ENCODE data around the gene SFRP4.
A peak's percentile ranks its signal among the peaks of the same experiment; 100 is the strongest.

Gene SFRP4

DNA sequence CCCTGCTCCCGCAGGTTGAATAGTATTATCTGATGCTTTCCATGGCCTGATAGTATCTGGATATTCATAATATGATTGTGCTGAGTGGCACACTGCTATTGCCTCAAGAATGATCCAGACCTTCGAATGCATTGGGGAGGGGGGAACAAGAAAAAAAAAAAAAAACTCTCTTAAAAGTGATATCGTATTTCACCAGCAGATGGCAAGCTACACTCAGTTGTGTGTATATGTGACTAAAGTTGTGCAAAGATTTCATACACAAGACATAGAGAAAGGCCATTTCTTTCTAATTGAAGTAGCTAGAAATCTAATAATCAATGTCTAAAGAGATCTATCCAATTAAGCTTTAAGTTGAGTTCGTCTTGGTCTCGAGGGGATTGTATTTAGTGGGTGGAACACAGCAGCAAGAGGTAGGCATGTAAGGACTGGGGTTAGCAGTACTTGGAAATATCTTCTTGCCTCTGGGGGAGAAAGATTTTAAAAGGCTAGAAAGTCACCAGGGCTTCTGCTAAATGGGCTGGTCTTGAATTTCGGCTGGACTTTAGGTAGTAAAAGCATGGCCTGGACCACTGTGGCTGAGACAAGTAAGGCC lies 15.3 kb downstream of the SFRP4 start:
- H3K4me2 ChIP-seq, result no peak overlapping the region
- H3K4me3 ChIP-seq, result no peak overlapping the region
- H3K36me3 ChIP-seq, result no peaks in the 10 kb centered on the region
- peak overlapping the region in 2 of 11 experiments; percentile 16 to 32; a peak in 1 of 22 replicates for H3K27ac ChIP-seq
- H3K9ac ChIP-seq, result no peak overlapping the region
- H4K20me1 ChIP-seq, result no peaks in the 10 kb centered on the region
- no peaks in the 10 kb centered on the region for H3K4me1 ChIP-seq
- no peaks in the 10 kb centered on the region for H3K27me3 ChIP-seq
- H3K9me3 ChIP-seq (replicated peaks in 1 of 11), result no peaks in the 10 kb centered on the region
- TF ChIP-seq Cebpa-rat (IDR thresholded peaks at IDR 0.05), result no peak

GRCh38 chr7:37899712-37900247 lies 16.8 kb downstream of the SFRP4 start:
- no peaks in the 10 kb centered on the region for H3K9me3 ChIP-seq (replicated peaks in 1 of 11)
- no peaks in the 10 kb centered on the region for H3K36me3 ChIP-seq
- no peak for TF ChIP-seq Cebpa-rat (IDR thresholded peaks at IDR 0.05)
- no peaks in the 10 kb centered on the region for H3K27me3 ChIP-seq
- no peaks in the 10 kb centered on the region for H4K20me1 ChIP-seq
- no peak overlapping the region for H3K4me3 ChIP-seq
- no peak overlapping the region for H3K4me2 ChIP-seq
- no peak overlapping the region for H3K9ac ChIP-seq
- no peaks in the 10 kb centered on the region for H3K4me1 ChIP-seq
- no peak overlapping the region for H3K27ac ChIP-seq

GRCh38 chr7:37894671-37895070 lies 21.9 kb downstream of the SFRP4 start:
- H4K20me1 ChIP-seq, result no peaks in the 10 kb centered on the region
- no peaks in the 10 kb centered on the region for H3K36me3 ChIP-seq
- H3K9me3 ChIP-seq (replicated peaks in 1 of 11), result no peaks in the 10 kb centered on the region
- no peak overlapping the region for H3K9ac ChIP-seq
- no peak overlapping the region for H3K4me3 ChIP-seq
- no peak overlapping the region for H3K27ac ChIP-seq
- H3K4me2 ChIP-seq, result no peak overlapping the region
- no peak for TF ChIP-seq Cebpa-rat (IDR thresholded peaks at IDR 0.05)
- no peaks in the 10 kb centered on the region for H3K4me1 ChIP-seq
- H3K27me3 ChIP-seq, result no peaks in the 10 kb centered on the region

- H3K4me1 ChIP-seq, result no peaks in the 10 kb centered on the region
- no peaks in the 10 kb centered on the region for H3K9me3 ChIP-seq (replicated peaks in 1 of 11)
- no peak overlapping the region for H3K9ac ChIP-seq
- H3K4me2 ChIP-seq, result no peak overlapping the region
- no peak overlapping the region for H3K27ac ChIP-seq
- no peaks in the 10 kb centered on the region for H4K20me1 ChIP-seq
- H3K36me3 ChIP-seq, result no peaks in the 10 kb centered on the region
- no peaks in the 10 kb centered on the region for H3K27me3 ChIP-seq
- no peak for TF ChIP-seq Cebpa-rat (IDR thresholded peaks at IDR 0.05)
- H3K4me3 ChIP-seq, result no peak overlapping the region
Observed at GRCh38 chr7:37893359-37893758, 23.3 kb downstream of the SFRP4 start.

GRCh38 chr7:37882086-37882485 lies 34.5 kb downstream of the SFRP4 start:
- Histone ChIP-seq H3K9ac (no peak overlapping the region), H3K4me3 (no peak overlapping the region), H3K4me1 (peaks cover 0 to 3% (median 0%) of the 10 kb centered on the region in 10 experiments; a peak in 1 of 20 replicates), H3K36me3 (no peaks in the 10 kb centered on the region), H3K4me2 (no peak overlapping the region), H3K9me3 (replicated peaks in 1 of 11) (peaks cover 0 to 23% (median 11%) of the 10 kb centered on the region in 11 experiments; a peak in 13 of 22 replicates), H3K27me3 (no peaks in the 10 kb centered on the region), H3K27ac (no peak overlapping the region), H4K20me1 (no peaks in the 10 kb centered on the region)
- TF ChIP-seq Cebpa-rat (IDR thresholded peaks at IDR 0.05), result no peak
